Peyer's patch (tissue), 4 donors: Measurements from ENCODE around the gene ZNF804A.

Experiments used
- POLR2A ChIP-seq, 2 donors: fragments of 450-650 bp; IDR thresholded peaks; one replicate each; pipeline ENCODE4 v1.5.1; 2017; ENCODE audit warnings: antibody characterized with exemption in 2 of 2, mild to moderate bottlenecking in 2 of 2, moderate library complexity in 2 of 2
- TF ChIP-seq, protein P1 (sequence below), 6 experiments: fragments of 450-650 bp in 4 of 6; fragments of 200-600 bp in 2 of 6; sonication (generic) in 1 of 6; IDR thresholded peaks; one replicate each; pipeline ENCODE4 v1.5.1; 2017 to 2019; ENCODE audit warnings: antibody characterized with exemption in 6 of 6, mild to moderate bottlenecking in 3 of 6, moderate library complexity in 1 of 6

- TF ChIP-seq, protein P1, sequence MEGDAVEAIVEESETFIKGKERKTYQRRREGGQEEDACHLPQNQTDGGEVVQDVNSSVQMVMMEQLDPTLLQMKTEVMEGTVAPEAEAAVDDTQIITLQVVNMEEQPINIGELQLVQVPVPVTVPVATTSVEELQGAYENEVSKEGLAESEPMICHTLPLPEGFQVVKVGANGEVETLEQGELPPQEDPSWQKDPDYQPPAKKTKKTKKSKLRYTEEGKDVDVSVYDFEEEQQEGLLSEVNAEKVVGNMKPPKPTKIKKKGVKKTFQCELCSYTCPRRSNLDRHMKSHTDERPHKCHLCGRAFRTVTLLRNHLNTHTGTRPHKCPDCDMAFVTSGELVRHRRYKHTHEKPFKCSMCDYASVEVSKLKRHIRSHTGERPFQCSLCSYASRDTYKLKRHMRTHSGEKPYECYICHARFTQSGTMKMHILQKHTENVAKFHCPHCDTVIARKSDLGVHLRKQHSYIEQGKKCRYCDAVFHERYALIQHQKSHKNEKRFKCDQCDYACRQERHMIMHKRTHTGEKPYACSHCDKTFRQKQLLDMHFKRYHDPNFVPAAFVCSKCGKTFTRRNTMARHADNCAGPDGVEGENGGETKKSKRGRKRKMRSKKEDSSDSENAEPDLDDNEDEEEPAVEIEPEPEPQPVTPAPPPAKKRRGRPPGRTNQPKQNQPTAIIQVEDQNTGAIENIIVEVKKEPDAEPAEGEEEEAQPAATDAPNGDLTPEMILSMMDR (IDR thresholded peaks at IDR 0.05), result no peak
- no peak for TF ChIP-seq POLR2A (IDR thresholded peaks at IDR 0.05)
Observed at GRCh38 chr2:184927040-184927439, 328.7 kb downstream of the ZNF804A start.
